K562 (cell line): Measurements from ENCODE around the gene GPR153. TPM values are rescaled to one million over a fixed set of nuclear protein-coding genes. Genes with fewer than 3 reads are reported as not detected.
A peak's percentile ranks its signal among the peaks of the same experiment; 100 is the strongest.

Experiments used
- CEBPG ChIP-seq, 3 experiments: fragments of 200-800 bp in 1 of 3; sonication (Bioruptor generic) in 1 of 3; sonication (generic) in 1 of 3; formaldehyde crosslinking in 1 of 3; IDR thresholded peaks in 2 of 3; conservative IDR thresholded peaks in 1 of 3; 2 replicates each; pipeline versions ENCODE4 v1.6.1 to v1.8.0; 2016 to 2022; ENCODE audit warnings: missing compliant biosample characterization in 2 of 3, missing genetic modification characterization in 2 of 3, mild to moderate bottlenecking in 1 of 3, missing genetic modification reagents in 1 of 3
- HBP1 ChIP-seq: fragments of 450-650 bp; formaldehyde crosslinking; IDR thresholded peaks from 2 replicates; pipeline ENCODE4 v1.4.0; 2022; ENCODE audit warnings: missing genetic modification characterization
- KLF13 ChIP-seq: fragments of 450-650 bp; IDR thresholded peaks from 2 replicates; pipeline ENCODE4 v1.6.1; 2016; ENCODE audit warnings: missing genetic modification characterization, low read depth, mild to moderate bottlenecking, missing compliant biosample characterization, moderate library complexity, borderline replicate concordance
- MAZ ChIP-seq, 2 experiments: fragments of 450-650 bp in 1 of 2; sonication (generic) in 1 of 2; formaldehyde crosslinking; IDR thresholded peaks in 1 of 2; conservative IDR thresholded peaks in 1 of 2; 2 replicates each; pipeline versions ENCODE4 v1.4.0 to v1.5.0; 2020; ENCODE audit warnings: mild to moderate bottlenecking in 1 of 2, missing genetic modification reagents in 1 of 2
- MLLT1 ChIP-seq, 2 experiments: fragments of 450-650 bp; IDR thresholded peaks; 2 replicates each; pipeline ENCODE4 v1.6.1; 2016
- PHF8 ChIP-seq: fragments of 200-600 bp; sonication (generic); IDR thresholded peaks from 2 replicates; pipeline ENCODE4 v1.6.1; 2012; ENCODE audit warnings: mixed run types, mild to moderate bottlenecking, inconsistent platforms, low read length, moderate library complexity, borderline replicate concordance
- REST ChIP-seq, 2 experiments: fragments of 450-650 bp; formaldehyde crosslinking in 1 of 2; IDR thresholded peaks; 2 replicates each; pipeline versions ENCODE4 v1.4.0 to v1.6.1; 2014 to 2020; ENCODE audit warnings: mild to moderate bottlenecking in 2 of 2, borderline replicate concordance in 1 of 2, low read depth in 1 of 2
- SLC30A9 ChIP-seq: fragments of 250-450 bp; sonication (Bioruptor Pico); IDR thresholded peaks from 2 replicates; pipeline ENCODE4 v1.8.0; 2022; ENCODE audit warnings: mild to moderate bottlenecking, moderate library complexity
- SMAD3 ChIP-seq: fragments of 450-650 bp; formaldehyde crosslinking; conservative IDR thresholded peaks from 2 replicates; pipeline ENCODE4 v1.4.0; 2020; ENCODE audit warnings: mild to moderate bottlenecking
- SRF ChIP-seq, 2 experiments: fragments of 250-450, 450-650 bp in 1 of 2; sonication (Bioruptor Pico) in 1 of 2; sonication (generic) in 1 of 2; formaldehyde crosslinking; IDR thresholded peaks; 2 replicates each; pipeline versions ENCODE4 v1.5.0 to v1.5.1; 2020 to 2022; ENCODE audit warnings: mild to moderate bottlenecking in 1 of 2, missing genetic modification reagents in 1 of 2
- TEAD1 ChIP-seq, 2 experiments: fragments of 450-650 bp in 1 of 2; sonication (generic) in 1 of 2; formaldehyde crosslinking; IDR thresholded peaks; 2 replicates each; pipeline versions ENCODE4 v1.4.0 to v1.8.0; 2020 to 2022; ENCODE audit warnings: mild to moderate bottlenecking in 2 of 2, missing genetic modification reagents in 1 of 2
- polyA plus RNA-seq, 8 experiments: library from polyadenylated mRNA; depleted of rRNA in 4 of 8; stranded (reverse) in 5 of 8; unstranded in 3 of 8; fragments of >200 nt; fragmentation: Nextera tagmentation in 2 of 8; fragmentation: Illumina TruSeq in 1 of 8; extraction: Ambion mirVana in 2 of 8; extraction: Trizol in 1 of 8; gene quantifications; 2 replicates each; pipeline versions ENCODE4 v1.2.1 to v1.2.3, GENCODE V29; 2011 to 2014; ENCODE audit warnings: inconsistent platforms in 1 of 8, missing spikeins in 1 of 8
- total RNA-seq, 7 experiments: library from RNA; depleted of rRNA in 6 of 7; stranded (reverse); fragments of >200 nt in 6 of 7; fragmentation: Illumina TruSeq in 2 of 7; extraction: Trizol in 2 of 7; gene quantifications; 2 replicates each; pipeline versions ENCODE4 v1.2.1 to v1.2.3, GENCODE V29; 2011 to 2021; ENCODE audit warnings: low replicate concordance in 1 of 7

GPR153 gene
- total and polyA plus RNA-seq, 9 of the 15 experiments (the other 6 are each of a cell fraction or from before 2014, with no cell fraction given), result 0.01 to 1.5 (median 0.51) TPM

GRCh38 chr1:6246497-6247467 lies 14.1 kb downstream of the GPR153 start (continued):
- peak; percentile 94 for TF ChIP-seq REST (IDR thresholded peaks at IDR 0.05; ENCODE audit: borderline replicate concordance)
- peak; percentile 89 for TF ChIP-seq REST (CRISPR knock-in tag; IDR thresholded peaks at IDR 0.05; ENCODE audit: low read depth)
- no peak for TF ChIP-seq MLLT1 (IDR thresholded peaks at IDR 0.05)
- TF ChIP-seq SLC30A9 (CRISPR knock-in tag), result no peak
- TF ChIP-seq CEBPG (CRISPR knock-in tag; IDR thresholded peaks at IDR 0.05), result no peak
- no peak for TF ChIP-seq CEBPG (tag; conservative IDR thresholded peaks at IDR 0.05 in 1 of 2, IDR thresholded peaks at IDR 0.05 in 1 of 2)
- TF ChIP-seq MAZ (CRISPR knock-in tag; conservative IDR thresholded peaks at IDR 0.05 in 1 of 2, IDR thresholded peaks at IDR 0.05 in 1 of 2), result peak; percentile 70 to 82
- TF ChIP-seq PHF8, result no peak
- TF ChIP-seq HBP1 (CRISPR knock-in tag), result no peak
- TF ChIP-seq SRF (CRISPR knock-in tag; IDR thresholded peaks at IDR 0.05), result peak in 1 of 2 experiments; percentile 79; a peak in 1 of 4 replicates
- no peak for TF ChIP-seq TEAD1 (CRISPR knock-in tag; IDR thresholded peaks at IDR 0.05)
- TF ChIP-seq SMAD3 (CRISPR knock-in tag), result no peak
- TF ChIP-seq KLF13 (tag), result no peak
